Breast epithelium (tissue), 3 donors: ENCODE results near the gene MPRIP.

Experiments used
- CTCF ChIP-seq, 3 donors: fragments of 450-650 bp; IDR thresholded peaks; one replicate each; pipeline ENCODE4 v1.5.1; 2016 to 2017; ENCODE audit warnings: antibody characterized with exemption in 3 of 3, mild to moderate bottlenecking in 3 of 3, moderate library complexity in 3 of 3
- POLR2A ChIP-seq: fragments of 450-650 bp; IDR thresholded peaks from one replicate; pipeline ENCODE4 v1.6.1; 2016; ENCODE audit warnings: antibody characterized with exemption, mild to moderate bottlenecking, moderate library complexity

GRCh38 chr17:17118399-17118798 is 76.1 kb downstream of the MPRIP start:
- TF ChIP-seq POLR2A: no peak
- TF ChIP-seq CTCF (IDR thresholded peaks at IDR 0.05): no peak
